ENCODE measurements around the gene DCBLD1. TPM values are rescaled to one million over a fixed set of nuclear protein-coding genes. Genes with fewer than 3 reads are reported as not detected.

The DCBLD1 gene
- total RNA-seq, 1 donor from 2014 or later, result 18.4 TPM

GRCh38 chr6:117555882-117556498, 73.5 kb downstream of the DCBLD1 start:
- DNase-seq (ENCODE audit: low spot score), result peak; percentile 53

GRCh38 chr6:117557951-117558350, 75.5 kb downstream of the DCBLD1 start:
- DNase-seq (ENCODE audit: low spot score), result no peak

- DNase-seq (ENCODE audit: low spot score), result no peak
Observed at GRCh38 chr6:117558818-117559217, 76.3 kb downstream of the DCBLD1 start.

- DNase-seq (ENCODE audit: low spot score), result no peak
Observed at GRCh38 chr6:117559299-117559698, 76.8 kb downstream of the DCBLD1 start.

GRCh38 chr6:117561128-117561527, 78.7 kb downstream of the DCBLD1 start:
- no peak for DNase-seq (ENCODE audit: low spot score)

- no peak for DNase-seq (ENCODE audit: low spot score)
Observed at GRCh38 chr6:117564681-117565080, 82.2 kb downstream of the DCBLD1 start.

- DNase-seq (ENCODE audit: low spot score), result no peak
Observed at GRCh38 chr6:117568247-117568646, 85.8 kb downstream of the DCBLD1 start.

- no peak for DNase-seq (ENCODE audit: low spot score)
Observed at GRCh38 chr6:117568831-117569410, 86.4 kb downstream of the DCBLD1 start.

GRCh38 chr6:117573006-117573680, 90.7 kb downstream of the DCBLD1 start:
- DNase-seq (ENCODE audit: low spot score), result no peak

GRCh38 chr6:117574198-117574597, 91.7 kb downstream of the DCBLD1 start:
- no peak for DNase-seq (ENCODE audit: low spot score)

- DNase-seq (ENCODE audit: low spot score), result no peak
Observed at GRCh38 chr6:117585647-117586046, 103.2 kb downstream of the DCBLD1 start.

- DNase-seq (ENCODE audit: low spot score), result no peak
Observed at GRCh38 chr6:117590447-117590846, 108.0 kb downstream of the DCBLD1 start.

GRCh38 chr6:117591405-117591804, 108.9 kb downstream of the DCBLD1 start:
- no peak for DNase-seq (ENCODE audit: low spot score)

GRCh38 chr6:117592983-117593759, 110.7 kb downstream of the DCBLD1 start:
- DNase-seq (ENCODE audit: low spot score), result no peak

- no peak for DNase-seq (ENCODE audit: low spot score)
Observed at GRCh38 chr6:117595099-117595923, 112.8 kb downstream of the DCBLD1 start.

GRCh38 chr6:117597755-117598154, 115.3 kb downstream of the DCBLD1 start:
- no peak for DNase-seq (ENCODE audit: low spot score)

Other genes with a start within 250 kb of the DCBLD1 start
- gene VGLL2, start 217.1 kb upstream of the DCBLD1 start, total RNA-seq, result not detected
- 0.05 TPM for gene ROS1, start 56.7 kb upstream of the DCBLD1 start, total RNA-seq
- 28.6 TPM for gene GOPC, start 119.8 kb downstream of the DCBLD1 start, total RNA-seq
- 35.3 TPM for gene NUS1, start 192.8 kb downstream of the DCBLD1 start, total RNA-seq

Measured in ureter (tissue), 1 donor.